Measurements from ENCODE around the gene SPZ1.

The SPZ1 gene

GRCh38 chr5:80360914-80361444, 41.2 kb downstream of the SPZ1 start:
- H3K27ac ChIP-seq = no peak overlapping the region
- no peak for TF ChIP-seq CTCF (conservative IDR thresholded peaks at IDR 0.05)

DNA sequence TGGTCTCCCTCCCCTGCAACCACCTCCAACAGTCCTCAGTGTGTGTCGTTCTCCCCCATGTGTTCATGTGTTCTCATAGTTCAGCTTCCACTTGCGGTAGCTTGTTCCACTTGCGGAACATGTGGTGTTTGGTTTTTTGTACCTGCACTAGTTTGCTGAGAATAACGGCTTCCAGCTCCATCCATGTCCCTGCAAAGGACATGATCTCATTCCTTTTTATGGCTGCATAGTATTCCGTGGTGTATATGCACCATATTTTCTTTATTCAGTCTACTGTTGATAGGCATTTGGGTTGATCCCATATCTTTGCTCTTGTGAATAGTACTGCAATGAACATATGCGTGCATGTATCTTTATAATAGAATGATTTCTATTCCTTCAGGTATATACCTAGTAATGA, 45.1 kb downstream of the SPZ1 start:
- H3K27ac ChIP-seq = no peak overlapping the region
- no peak for TF ChIP-seq CTCF (conservative IDR thresholded peaks at IDR 0.05)

GRCh38 chr5:80368661-80369480, 49.1 kb downstream of the SPZ1 start:
- TF ChIP-seq CTCF (conservative IDR thresholded peaks at IDR 0.05) = no peak
- H3K27ac ChIP-seq = no peak overlapping the region

DNA sequence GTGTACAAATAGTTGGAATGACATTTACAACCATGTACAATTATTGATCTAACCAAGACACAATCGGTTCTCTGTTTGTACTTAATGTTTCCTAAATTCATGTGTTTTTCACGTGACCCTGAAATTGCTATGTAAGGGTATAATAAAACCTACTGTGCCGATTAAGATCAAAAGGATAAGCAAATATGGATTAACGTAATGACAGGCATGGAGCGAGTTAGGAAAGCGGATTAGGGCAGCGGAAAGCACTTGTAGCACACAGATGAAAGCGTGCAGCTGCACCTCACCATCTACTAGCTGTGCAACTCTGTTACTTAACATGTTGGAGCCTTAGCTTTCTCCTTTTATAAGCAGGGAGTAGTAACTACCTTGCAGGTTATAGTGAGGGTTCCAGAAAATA, 49.7 kb downstream of the SPZ1 start:
- no peak overlapping the region for H3K27ac ChIP-seq

GRCh38 chr5:80370390-80370789, 50.6 kb downstream of the SPZ1 start:
- no peak overlapping the region for H3K27ac ChIP-seq
- no peak for TF ChIP-seq CTCF (conservative IDR thresholded peaks at IDR 0.05)

More for the DNA sequence above, 49.7 kb downstream of the SPZ1 start:
- no peak for TF ChIP-seq CTCF (conservative IDR thresholded peaks at IDR 0.05)

Measured in VCaP (cell line).